Pons (tissue), 1 donor: ENCODE results near the gene SLC35B2.

Source experiments
- DNase-seq: peaks from one replicate; pipeline ENCODE4 v3.0.0-alpha.2; 2016; ENCODE audit warnings: low spot score

SLC35B2 gene

DNA sequence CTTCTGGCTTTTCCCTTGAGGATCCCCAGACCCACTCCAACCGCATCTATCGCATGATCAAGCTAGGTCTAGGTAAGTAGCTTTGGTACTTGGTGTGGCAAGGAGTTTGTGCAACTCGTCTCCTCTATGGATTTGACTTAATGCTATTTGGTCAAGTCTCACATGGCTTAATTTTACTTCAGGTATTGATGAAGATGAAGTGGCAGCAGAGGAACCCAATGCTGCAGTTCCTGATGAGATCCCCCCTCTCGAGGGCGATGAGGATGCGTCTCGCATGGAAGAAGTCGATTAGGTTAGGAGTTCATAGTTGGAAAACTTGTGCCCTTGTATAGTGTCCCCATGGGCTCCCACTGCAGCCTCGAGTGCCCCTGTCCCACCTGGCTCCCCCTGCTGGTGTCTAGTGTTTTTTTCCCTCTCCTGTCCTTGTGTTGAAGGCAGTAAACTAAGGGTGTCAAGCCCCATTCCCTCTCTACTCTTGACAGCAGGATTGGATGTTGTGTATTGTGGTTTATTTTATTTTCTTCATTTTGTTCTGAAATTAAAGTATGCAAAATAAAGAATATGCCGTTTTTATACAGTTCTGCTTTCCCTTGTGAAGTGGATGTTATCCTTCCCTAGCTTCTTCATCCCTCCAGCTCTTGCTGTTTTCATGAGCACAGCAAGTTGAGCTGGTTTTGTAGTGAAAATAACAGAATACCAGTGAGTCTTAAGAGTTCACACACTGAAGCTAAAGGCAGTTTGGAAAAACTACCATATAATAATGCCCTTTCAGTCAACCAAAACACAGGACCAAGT is 3.8 kb downstream of the SLC35B2 start:
- DNase-seq: peak; percentile 43

DNA sequence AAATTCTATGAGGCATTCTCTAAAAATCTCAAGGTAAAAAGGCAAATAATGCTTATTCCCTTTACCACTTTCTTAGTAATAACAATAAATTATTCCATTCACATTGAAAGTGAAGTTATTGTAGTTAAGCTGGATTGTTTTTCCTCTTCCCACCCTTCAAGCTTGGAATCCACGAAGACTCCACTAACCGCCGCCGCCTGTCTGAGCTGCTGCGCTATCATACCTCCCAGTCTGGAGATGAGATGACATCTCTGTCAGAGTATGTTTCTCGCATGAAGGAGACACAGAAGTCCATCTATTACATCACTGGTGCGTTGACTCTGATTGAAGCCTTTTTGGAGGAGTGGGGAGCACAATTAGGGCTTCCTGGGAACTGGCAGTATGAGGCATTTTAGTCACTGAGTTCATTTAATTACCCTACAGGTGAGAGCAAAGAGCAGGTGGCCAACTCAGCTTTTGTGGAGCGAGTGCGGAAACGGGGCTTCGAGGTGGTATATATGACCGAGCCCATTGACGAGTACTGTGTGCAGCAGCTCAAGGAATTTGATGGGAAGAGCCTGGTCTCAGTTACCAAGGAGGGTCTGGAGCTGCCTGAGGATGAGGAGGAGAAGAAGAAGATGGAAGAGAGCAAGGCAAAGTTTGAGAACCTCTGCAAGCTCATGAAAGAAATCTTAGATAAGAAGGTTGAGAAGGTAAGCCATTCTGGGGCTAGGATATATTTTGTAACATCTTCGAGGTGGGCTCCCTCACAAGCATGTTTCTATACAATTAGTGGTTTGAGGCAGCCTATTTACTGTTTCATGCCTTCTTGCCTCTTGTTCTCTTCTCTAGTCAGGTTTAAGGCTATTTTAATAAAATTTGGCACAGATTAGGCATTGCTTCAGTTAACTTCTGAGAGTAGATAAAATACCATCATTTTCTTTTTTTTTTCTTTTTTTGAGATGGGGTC is 5.5 kb downstream of the SLC35B2 start:
- peak; percentile 24 for DNase-seq

DNA sequence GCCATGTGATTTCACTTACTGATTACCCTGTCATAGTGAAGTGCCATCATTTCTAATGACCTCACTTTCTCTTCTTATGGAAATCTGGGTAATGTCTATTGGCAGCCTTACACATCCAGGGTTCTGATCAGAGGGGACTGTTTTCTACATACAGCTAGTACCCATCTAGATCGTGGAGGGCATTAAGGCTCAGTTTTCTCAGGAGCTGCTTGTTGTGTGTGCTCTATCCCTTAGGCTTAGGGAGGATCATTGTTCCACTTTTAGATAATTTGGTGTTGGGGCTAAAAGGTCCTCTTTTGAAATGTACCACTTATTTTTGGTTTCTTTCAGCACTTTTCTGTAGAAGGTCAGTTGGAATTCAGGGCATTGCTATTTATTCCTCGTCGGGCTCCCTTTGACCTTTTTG is 6.6 kb downstream of the SLC35B2 start:
- no peak for DNase-seq

DNA sequence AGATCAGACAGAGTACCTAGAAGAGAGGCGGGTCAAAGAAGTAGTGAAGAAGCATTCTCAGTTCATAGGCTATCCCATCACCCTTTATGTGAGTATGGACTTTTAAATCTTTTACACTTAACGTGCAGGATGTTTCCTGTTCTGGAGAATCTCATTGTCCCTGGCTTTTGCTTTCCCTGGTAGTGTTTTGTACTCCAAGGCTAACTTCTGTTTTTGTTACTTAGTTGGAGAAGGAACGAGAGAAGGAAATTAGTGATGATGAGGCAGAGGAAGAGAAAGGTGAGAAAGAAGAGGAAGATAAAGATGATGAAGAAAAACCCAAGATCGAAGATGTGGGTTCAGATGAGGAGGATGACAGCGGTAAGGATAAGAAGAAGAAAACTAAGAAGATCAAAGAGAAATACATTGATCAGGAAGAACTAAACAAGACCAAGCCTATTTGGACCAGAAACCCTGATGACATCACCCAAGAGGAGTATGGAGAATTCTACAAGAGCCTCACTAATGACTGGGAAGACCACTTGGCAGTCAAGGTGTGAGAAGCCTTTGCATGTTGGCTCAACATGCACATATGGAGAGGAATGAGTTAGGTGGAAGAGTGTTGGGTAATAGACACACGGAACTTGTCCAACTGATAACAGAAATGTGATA is 7.1 kb downstream of the SLC35B2 start:
- DNase-seq: peak; percentile 46

DNA sequence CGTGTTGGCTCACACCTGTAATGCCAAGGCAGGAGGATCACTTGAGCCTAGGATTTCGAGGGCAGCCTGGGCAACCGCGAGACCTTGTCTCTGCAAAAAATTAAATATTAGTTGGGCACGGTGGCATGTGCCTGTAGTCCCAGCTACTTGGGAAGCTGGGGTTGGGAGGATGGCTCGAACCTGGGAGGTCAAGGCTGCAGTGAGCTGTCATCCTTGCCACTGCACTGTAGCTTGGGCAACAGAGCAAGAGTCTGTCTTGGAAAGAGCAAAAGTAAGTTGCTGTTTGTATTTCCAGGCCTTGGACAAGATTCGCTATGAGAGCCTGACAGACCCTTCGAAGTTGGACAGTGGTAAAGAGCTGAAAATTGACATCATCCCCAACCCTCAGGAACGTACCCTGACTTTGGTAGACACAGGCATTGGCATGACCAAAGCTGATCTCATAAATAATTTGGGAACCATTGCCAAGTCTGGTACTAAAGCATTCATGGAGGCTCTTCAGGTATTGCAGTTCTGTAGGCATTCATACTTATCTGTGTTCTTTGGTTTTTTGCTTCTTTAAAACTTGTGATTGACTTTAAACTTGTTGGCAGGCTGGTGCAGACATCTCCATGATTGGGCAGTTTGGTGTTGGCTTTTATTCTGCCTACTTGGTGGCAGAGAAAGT is 8.1 kb downstream of the SLC35B2 start:
- peak; percentile 38 for DNase-seq

DNA sequence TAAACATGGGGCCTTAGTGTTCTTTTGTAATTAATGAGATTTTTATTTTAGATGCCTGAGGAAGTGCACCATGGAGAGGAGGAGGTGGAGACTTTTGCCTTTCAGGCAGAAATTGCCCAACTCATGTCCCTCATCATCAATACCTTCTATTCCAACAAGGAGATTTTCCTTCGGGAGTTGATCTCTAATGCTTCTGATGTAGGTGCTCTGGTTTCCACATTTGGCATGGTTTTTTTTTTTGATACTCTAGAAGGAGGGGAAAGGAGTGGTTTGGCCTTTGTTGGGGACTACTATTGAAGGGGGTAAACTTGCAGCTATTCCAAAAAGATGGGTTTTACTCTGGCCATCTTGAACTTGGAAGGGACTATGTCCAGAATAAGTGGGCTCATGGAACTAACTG is 8.7 kb downstream of the SLC35B2 start:
- no peak for DNase-seq

DNA sequence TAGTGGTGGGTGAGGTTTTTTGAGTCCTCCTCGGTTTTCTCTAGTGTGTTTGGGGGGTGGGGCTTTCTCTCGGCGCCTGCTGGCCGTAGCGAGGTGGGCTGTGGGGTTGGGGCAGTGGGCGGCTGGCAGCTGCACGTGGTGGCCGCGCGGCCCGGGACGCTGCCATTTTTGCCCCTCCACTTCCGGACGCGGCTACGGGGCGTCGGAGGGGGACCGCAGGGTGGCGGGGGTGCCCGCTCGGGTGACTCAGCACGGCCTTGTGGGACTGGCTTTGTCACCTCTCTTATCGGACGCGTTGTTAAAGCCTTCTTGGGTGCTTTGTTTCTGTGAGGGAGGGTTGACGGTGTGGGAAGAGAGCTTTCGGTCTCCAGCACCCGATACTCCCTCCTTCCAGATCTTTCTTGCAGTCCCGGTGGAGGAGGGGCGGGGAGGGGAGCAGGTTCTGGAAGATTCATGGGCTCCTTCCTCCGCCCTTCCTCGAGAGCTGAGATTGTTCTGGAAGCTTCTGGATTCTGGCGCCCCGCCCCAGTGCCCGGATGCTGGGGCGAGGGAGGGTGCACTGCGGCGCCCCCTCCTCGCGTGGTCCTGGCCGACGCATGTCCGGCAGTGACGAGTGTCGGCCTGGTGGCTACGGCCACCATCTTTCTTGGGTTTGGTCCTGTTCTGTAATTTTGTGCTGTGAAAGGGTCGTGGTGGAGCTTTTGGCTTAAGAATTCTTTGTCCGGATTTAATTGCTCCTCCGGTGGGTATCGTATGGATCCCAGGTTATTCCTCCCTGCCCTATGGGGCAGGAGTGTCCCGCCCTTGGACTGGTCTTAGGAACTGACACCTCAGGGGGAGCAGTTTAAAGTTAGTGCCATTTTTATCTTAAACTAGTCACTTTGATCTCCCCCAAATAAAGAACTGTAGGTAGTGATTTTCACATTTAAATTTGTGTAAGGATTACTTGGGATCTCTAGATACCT is 9.7 kb downstream of the SLC35B2 start:
- DNase-seq: peak; percentile 78

DNA sequence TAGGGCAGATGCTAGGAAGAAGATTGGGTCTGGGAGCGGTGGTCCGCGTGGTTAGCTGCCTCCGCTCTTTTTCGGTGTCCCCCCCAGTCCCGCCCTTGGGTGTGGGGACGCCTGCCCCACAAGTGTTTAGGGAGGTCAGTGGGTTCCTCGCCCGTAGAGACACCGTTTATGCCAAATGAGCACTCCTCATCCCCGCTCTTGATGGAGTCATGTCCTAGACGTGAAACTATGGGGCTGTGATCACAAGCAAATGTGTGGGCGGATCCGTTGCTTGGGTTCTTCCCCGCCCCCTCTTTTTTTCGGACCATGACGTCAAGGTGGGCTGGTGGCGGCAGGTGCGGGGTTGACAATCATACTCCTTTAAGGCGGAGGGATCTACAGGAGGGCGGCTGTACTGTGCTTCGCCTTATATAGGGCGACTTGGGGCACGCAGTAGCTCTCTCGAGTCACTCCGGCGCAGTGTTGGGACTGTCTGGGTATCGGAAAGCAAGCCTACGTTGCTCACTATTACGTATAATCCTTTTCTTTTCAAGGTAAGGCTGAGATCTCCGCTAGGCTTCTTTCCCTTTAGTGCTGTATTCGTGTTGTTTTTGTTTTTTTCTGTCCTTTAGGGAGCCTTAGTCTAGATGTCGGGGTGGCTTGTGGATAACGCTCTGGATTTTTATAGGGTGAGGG is 10.5 kb downstream of the SLC35B2 start, which contains the start of gene HSP90AB1:
HSP90AB1 (plus strand) TSS at position 439 of the 675 bp plus-strand sequence. CDS start 1,529 bp downstream, outside the sequence.
- peak; percentile 97 for DNase-seq

DNA sequence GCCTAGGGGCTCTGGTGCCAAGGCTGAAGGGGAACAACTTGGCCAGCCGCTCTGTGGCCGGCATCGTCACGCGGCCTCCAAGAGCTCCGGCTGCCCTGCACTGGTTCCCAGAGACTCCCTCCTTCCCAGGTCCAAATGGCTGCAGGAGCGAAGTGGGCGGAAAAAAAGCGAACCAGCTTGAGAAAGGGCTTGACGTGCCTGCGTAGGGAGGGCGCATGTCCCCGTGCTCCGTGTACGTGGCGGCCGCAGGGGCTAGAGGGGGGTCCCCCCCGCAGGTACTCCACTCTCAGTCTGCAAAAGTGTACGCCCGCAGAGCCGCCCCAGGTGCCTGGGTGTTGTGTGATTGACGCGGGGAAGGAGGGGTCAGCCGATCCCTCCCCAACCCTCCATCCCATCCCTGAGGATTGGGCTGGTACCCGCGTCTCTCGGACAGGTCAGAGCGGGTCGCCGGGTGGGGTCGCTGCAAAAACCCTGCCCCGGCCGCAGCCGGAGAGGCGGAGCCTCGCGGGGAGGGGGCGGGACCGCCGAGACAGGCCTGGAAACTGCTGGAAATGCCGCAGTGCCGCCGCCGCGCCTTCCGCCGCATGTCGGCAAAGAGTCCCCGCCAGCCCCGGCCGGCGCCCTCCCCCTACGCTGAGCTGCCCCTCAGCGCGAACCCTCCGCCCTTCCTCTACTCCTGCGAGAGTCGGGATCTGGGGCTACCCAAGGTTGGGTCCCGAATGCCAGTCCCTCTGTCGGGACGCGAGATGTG is 11.2 kb downstream of the SLC35B2 start:
- DNase-seq: peak; percentile 75

DNA sequence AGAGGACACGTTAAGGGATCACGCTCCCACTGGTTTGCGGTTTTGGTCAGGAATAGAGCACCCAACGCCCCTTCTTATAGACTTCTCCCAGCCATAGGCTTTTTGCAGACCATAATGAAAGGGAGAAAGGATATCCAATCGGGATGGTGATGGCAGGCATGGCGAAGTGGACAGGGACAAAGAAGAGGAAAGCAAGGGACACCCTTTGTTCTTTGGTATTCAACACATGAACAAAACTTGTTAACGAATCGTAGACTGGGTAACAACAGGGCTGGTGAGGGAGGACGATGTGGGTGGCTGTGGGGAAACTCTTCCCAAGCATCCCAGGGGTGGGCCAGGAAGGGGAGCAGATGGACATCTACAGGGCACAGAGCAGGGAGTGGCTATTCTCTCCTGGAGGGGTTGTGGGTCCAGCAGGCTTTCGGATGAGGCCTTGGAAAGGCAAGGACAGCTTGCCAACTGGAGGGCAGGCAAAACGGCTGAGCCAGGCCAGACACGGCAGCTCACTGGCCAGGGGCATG is 11.9 kb downstream of the SLC35B2 start:
- DNase-seq: no peak

DNA sequence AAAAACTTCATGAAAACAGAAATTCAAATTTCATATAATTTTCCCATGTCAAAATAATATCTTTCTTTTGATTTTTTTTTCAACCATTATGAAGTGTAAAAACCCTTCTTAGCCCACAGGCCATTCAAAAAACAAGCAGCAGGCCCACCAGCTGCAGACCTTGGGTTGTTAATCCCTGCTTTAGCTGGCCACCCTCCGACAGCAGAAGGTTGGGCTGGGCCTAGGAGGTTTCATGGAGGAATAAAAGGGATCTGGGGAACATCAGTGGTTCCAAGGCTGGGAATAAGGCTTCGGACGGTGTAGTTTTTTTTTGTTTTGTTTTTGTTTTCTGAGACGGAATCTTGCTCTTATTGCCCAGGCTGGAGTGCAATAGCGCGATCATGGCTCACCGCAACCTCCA is 14.0 kb downstream of the SLC35B2 start:
- no peak for DNase-seq

DNA sequence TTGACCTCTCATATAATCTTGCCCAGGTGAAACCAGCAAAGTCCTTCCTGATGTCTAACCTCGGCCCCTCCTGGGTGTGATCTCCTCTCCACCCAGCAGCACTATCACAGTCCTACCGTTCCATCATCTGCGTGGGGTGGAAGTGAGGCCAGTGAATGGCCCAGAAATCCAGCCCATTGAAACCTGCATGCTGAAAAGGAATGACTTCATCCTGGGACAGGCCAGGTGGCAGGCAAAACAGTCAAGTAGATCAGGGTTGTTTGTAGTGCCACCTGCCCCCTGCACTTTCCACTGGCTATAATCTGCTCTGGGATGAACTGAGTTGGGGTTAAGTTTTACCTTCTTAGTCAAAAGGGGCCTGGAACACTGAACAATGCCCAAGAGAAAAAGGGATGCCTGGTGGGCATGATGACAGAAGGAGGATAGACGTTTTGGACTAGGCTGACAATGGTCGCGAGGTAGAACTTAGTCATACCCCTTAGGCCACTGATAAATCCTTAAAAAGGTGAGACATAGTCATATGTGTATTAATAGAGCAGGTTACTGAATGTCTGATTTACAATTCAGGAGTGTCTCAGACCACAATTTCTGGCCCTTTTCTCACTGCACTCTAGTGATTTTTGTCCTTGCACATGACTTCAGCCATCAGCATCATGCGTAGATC is 18.5 kb downstream of the SLC35B2 start:
- no peak for DNase-seq

DNA sequence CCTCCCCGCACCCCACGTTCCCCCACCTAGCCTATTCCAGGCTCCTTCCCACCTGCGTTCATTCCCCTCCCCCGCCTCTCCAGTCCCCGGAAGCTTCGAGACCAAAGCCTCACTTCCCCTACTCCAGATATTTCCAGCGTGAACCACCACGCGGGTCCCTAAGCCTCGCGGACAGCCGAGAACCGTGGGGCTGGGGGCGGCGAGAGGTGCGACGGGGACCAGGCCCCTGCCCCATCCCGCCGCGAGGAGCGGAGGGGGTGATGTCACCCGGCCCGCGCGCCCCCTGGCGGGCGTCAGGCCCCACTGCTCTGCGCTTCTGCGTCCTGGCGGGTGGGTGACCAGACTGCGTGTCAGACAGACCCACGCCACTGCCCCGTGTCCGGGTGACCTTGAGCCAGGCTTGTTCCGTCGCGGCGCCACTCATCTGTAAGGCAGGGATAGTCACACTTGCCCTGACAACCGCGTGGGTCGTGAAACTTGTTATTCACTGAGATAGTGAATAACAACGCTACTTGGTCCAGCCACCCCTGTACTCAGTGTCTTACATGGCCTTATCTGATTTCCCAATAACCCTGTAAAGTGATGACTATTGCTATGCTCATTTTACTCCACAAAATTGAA is 19.4 kb downstream of the SLC35B2 start:
- DNase-seq: peak; percentile 80

DNA sequence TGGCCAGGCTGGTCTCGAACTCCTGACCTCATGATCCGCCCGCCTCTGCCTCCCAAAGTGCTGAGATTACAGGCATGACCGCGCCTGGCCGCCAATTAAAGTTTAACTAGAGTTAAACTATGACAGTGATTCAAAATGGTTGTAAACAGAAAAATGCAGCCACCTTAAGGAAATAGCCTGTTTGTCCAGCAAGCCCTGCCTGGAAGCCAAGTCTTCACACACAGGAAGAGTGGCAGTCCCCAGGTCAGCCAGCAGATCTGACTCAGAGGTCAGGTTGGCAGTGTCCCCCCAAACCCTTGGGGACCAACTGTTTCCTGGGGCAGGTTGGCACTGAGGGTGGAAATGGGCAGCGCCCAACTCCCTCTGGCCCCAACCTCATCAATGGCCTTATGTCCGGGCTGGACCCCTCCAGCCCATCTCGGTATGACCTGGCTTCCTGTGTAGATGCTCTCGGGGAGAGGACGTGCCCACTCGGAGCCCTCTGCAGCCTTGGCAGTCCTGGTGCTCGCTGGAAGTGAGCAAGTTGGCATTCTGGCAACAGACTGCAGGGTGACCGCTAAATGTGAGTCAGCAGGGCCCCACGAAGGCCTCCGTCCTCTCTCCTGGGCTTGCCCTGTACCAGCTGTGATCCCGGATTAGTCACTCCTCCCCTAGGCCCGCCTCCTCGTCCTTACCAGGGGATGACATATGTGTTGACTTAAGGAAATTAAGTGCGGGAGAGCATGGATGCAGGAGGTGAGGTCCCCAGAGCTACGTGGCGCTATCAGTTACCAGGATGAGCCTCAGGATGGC is 20.1 kb downstream of the SLC35B2 start:
- DNase-seq: peak; percentile 85

DNA sequence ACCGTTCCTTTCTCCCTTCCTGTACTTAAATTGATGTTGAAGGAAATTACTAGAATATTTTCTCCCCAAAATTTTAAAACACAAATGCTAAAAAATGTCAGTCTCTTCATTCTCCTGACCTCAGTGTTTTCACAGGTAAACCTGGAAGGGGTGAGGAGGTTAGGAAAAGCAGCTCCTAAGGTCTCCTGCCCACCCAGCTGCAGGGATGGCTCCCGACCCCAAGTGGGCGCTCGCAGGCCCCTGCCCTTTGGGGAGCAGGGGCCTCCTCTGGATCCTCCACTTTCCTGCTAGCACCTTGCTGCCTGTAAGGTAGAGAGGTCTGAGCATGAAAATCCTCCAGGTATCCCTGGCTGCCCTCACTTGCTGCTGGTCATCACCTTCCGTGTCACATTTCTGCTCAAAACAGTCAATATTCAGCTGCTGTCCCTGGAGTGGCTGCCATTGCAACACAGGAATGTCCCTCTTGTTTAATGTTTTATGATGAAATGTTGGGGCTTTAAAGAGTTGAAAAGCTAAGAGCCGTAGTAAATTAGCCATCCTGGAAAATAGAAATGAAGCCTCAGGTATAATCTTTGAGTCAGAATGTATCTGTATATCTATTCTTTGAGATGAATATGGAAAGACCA is 21.3 kb downstream of the SLC35B2 start:
- no peak for DNase-seq

DNA sequence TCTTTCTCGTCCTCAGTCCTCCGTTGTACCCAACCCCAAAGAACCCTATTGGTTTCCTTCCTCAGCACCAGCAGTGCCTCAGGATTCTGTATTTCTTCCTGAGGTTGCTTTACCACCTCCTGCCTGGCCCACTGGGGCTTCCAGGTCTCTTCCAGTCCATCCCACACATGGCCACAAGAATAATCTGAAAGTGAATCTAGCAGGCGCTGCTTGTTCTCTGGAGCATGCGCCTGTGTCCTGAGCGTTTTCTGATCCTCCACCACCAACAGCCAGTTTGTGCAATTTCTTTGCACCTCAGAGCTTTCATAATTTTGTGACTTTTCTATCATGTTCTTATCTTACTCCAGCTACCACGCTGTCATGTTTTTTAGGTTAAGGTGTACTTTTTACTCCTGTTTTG is 22.1 kb downstream of the SLC35B2 start:
- DNase-seq: no peak
